Measurements from ENCODE around the gene TMEM116. TPM values are rescaled to one million over a fixed set of nuclear protein-coding genes. Genes with fewer than 3 reads are reported as not detected.
"Not testable (repeated sequence)": the region's sequence is repeated elsewhere in the genome, so short reads cannot be mapped to it uniquely, and the experiment has no call there.

Gene TMEM116
- total RNA-seq, 4 donors from 2014 or later: 1.2 to 21.7 (median 11.5) TPM

GRCh38 chr12:111954969-111955368 is 58.0 kb downstream of the TMEM116 start:
- H3K4me3 ChIP-seq: no peak overlapping the region
- no peak for DNase-seq
- no peaks in the 10 kb centered on the region for H3K4me1 ChIP-seq
- H3K36me3 ChIP-seq: no peaks in the 10 kb centered on the region
- no peak overlapping the region for H3K27ac ChIP-seq
- no peaks in the 10 kb centered on the region for H3K27me3 ChIP-seq
- intact Hi-C loops (cut with DNase I; ENCODE audit: low total_unique reads): no loop called here
- TF ChIP-seq CTCF (IDR thresholded peaks at IDR 0.05) (no peak), POLR2A (IDR thresholded peaks at IDR 0.05) (no peak)
- no peaks in the 10 kb centered on the region for H3K9me3 ChIP-seq

DNA sequence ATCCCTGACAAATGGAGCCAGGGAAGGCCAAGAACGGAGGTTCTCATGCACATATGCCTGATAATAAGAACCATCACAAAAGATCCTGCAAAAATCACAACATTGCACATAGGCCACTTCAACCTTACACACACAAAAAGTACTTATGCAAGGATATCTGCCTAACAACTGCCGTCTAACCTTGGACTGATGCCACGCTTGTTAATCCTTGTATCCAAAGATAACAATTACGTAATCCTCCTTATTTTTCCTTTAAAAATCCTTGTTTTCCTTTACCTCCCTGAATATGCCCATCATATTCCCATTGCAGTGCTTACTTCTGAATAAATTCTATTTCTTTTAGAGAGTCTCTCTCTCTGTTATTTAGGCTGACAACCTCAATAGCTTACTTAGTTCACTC is 59.5 kb downstream of the TMEM116 start:
- intact Hi-C loops (cut with DNase I; ENCODE audit: low total_unique reads): no loop called here
- no peaks in the 10 kb centered on the region for H3K4me1 ChIP-seq
- no peak for TF ChIP-seq POLR2A (IDR thresholded peaks at IDR 0.05)
- no peak for TF ChIP-seq CTCF (IDR thresholded peaks at IDR 0.05)

DNA sequence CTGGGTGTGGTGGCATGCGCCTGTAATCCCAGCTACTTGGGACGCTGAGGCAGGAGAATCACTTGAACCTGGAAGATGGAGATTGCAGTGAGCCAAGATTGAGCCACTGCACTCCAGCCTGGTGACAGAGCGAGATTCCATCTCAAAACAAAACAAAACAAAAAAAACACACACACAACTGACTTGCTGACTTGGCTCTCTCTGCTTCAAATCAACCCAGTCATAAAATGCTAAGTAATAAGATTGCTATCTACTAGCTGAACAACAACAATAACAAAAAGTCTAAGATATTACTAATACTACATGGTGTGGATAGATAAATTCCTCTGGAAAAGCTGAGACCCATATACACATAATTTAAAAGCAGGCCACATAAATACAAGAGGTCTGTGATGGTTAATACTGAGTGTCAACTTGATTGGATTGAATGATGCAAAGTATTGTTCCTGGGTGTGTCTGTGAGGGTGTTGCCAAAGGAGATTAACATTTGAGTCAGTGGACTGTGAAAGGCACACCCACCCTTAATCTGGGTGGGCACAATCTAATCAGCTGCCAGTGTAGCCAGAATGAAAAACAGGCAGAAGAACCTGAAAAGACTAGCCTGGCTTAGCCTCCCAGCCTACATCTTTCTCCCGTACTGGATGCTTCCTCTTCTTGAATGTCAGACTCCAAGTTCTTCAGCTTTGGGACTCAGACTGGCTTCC is 60.7 kb downstream of the TMEM116 start:
- H3K36me3 ChIP-seq; H3K4me3 ChIP-seq; H3K9me3 ChIP-seq; H3K27me3 ChIP-seq; intact Hi-C loops (cut with DNase I; ENCODE audit: low total_unique reads); DNase-seq; H3K4me1 ChIP-seq; H3K27ac ChIP-seq: not testable (repeated sequence)

More for the DNA sequence above, 59.5 kb downstream of the TMEM116 start:
- Histone ChIP-seq H3K9me3 (no peaks in the 10 kb centered on the region), H3K36me3 (no peaks in the 10 kb centered on the region), H3K27ac (no peak overlapping the region), H3K27me3 (no peaks in the 10 kb centered on the region), H3K4me3 (no peak overlapping the region)
- no peak for DNase-seq

DNA sequence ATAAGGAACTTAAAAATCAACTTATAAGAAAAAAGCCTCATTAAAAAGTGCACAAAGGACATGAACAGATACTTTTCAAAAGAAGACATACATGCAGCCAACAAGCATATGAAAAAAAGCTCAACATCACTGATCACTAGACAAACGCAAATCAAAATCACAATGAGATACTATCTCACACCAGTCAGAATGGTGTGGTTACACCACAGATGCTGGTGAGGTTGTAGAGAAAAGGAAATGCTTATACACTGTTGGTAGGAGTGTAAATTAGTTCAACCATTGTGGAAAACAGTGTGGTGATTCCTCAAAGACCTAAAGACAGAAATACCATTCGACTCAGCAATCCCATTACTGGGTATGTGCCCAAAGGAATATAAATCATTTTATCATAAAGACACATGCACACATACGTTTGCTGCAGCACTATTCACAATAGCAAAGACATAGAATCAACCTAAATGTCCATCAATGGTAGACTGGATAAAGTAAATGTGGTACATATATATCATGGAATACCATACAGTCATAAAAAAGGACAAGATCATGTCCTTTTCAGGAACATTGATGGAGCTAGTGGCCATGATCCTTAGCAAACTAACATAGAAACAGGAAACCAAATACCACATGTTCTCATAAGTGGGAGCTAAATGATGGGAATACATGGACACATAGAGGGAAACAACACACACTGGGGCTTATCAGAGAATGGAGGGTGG is 61.8 kb downstream of the TMEM116 start:
- H3K4me1 ChIP-seq; H3K9me3 ChIP-seq; H3K4me3 ChIP-seq; DNase-seq; H3K36me3 ChIP-seq; intact Hi-C loops (cut with DNase I; ENCODE audit: low total_unique reads); H3K27me3 ChIP-seq; H3K27ac ChIP-seq: not testable (repeated sequence)

DNA sequence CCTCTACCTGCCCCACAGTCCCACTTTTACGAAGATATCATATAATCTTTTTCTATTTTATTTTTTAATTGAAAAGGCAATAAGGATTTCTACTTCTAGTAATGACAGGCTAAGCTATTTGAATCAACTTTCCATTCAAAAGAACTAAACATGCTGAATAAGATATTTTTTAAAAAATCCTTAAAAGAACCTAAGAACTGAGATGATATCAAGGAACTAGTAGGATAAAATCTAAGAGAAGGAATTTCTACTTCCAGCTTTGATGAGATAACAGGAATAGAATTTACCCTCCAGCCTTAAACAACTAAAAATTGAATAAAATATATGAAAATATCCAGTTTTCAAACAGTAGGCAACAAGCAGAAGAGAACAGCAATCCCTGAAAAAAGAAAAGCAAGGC is 69.0 kb downstream of the TMEM116 start:
- Histone ChIP-seq H3K4me1 (no peaks in the 10 kb centered on the region), H3K27ac (no peak overlapping the region), H3K4me3 (no peak overlapping the region), H3K27me3 (no peaks in the 10 kb centered on the region), H3K36me3 (no peaks in the 10 kb centered on the region), H3K9me3 (no peaks in the 10 kb centered on the region)
- TF ChIP-seq CTCF (IDR thresholded peaks at IDR 0.05) (no peak), POLR2A (IDR thresholded peaks at IDR 0.05) (no peak)
- intact Hi-C loops (cut with DNase I; ENCODE audit: low total_unique reads): no loop called here
- no peak for DNase-seq

GRCh38 chr12:111942557-111942956 is 70.4 kb downstream of the TMEM116 start:
- Histone ChIP-seq H3K4me3 (no peak overlapping the region), H3K27ac (no peak overlapping the region), H3K9me3 (no peaks in the 10 kb centered on the region), H3K36me3 (no peaks in the 10 kb centered on the region), H3K27me3 (no peaks in the 10 kb centered on the region), H3K4me1 (no peaks in the 10 kb centered on the region)
- intact Hi-C loops (cut with DNase I; ENCODE audit: low total_unique reads): no loop called here
- TF ChIP-seq POLR2A (IDR thresholded peaks at IDR 0.05): no peak
- TF ChIP-seq CTCF (IDR thresholded peaks at IDR 0.05): no peak
- DNase-seq: no peak
